Peyer's patch (tissue), 4 donors: ENCODE data around the gene GPX1.

ENCODE experiments used
- CTCF ChIP-seq, 6 experiments: fragments of 450-650 bp in 4 of 6; fragments of 200-600 bp in 2 of 6; sonication (generic) in 1 of 6; IDR thresholded peaks; one replicate each; pipeline ENCODE4 v1.5.1; 2017 to 2019; ENCODE audit warnings: antibody characterized with exemption in 6 of 6, mild to moderate bottlenecking in 3 of 6, moderate library complexity in 1 of 6
- POLR2A ChIP-seq, 2 donors: fragments of 450-650 bp; IDR thresholded peaks; one replicate each; pipeline ENCODE4 v1.5.1; 2017; ENCODE audit warnings: antibody characterized with exemption in 2 of 2, mild to moderate bottlenecking in 2 of 2, moderate library complexity in 2 of 2

GRCh38 chr3:49346797-49347251, 11.3 kb downstream of the GPX1 start:
- TF ChIP-seq CTCF (IDR thresholded peaks at IDR 0.05) = no peak
- TF ChIP-seq POLR2A (IDR thresholded peaks at IDR 0.05) = no peak
